GM12878 (cell line): Measurements from ENCODE around the gene PTPRH. TPM values are rescaled to one million over a fixed set of nuclear protein-coding genes. Genes with fewer than 3 reads are reported as not detected.

Experiments
- ATAC-seq: fragments of 200-7000 bp; cut with Tn5 transposase; 3 replicates; pipeline ENCODE4 v1.9.1; 2020; ENCODE audit warnings: mild to moderate bottlenecking, moderate library complexity
- BruUV-seq: library from RNA; stranded (reverse); fragments of 400-500 nt; replicated peaks from 2 replicates; lab custom pipeline; 2021; lab: Mats Ljungman, UMichigan
- CTCF ChIA-PET: fragments of 300-600 bp; sonication (Branson Sonifier 250); formaldehyde crosslinking; extraction: SDS; loops from one replicate; lab custom pipeline; 2021; ENCODE audit warnings: inconsistent platforms; lab: Yijun Ruan, JAX
- POLR2A ChIA-PET: fragments of 350-600 bp; formaldehyde crosslinking; extraction: SDS; loops from one replicate; lab custom pipeline; 2021; ENCODE audit warnings: inconsistent platforms; lab: Charles Lee
- RAD21 ChIA-PET: fragments of 300-600 bp; sonication (Branson Sonifier 250); formaldehyde crosslinking; loops from one replicate; lab custom pipeline; 2023; ENCODE audit warnings: antibody characterized with exemption; ENCODE audit not compliant: unreplicated experiment; lab: Charles Lee
- SMC1A ChIA-PET: fragments of 300-600 bp; sonication (Branson Sonifier 250); formaldehyde crosslinking; loops from one replicate; lab custom pipeline; 2023; ENCODE audit not compliant: unreplicated experiment, uncharacterized antibody; lab: Charles Lee
- DNase-seq: peaks from one replicate; pipeline ENCODE4 v3.0.0-alpha.2; 2011; ENCODE audit warnings: low read depth, low spot score
- FAIRE-seq: peaks from 3 replicates; lab custom pipeline; 2011; peaks lifted over from hg19 to GRCh38; lab: Jason Lieb, UNC
- H2AFZ ChIP-seq: 2 replicates; pipeline ENCODE4 v1.6.0; 2011; ENCODE audit warnings: low read depth, low read length, control low read depth; ENCODE audit not compliant: control insufficient read depth
- H3K27ac ChIP-seq: 2 replicates; pipeline ENCODE4 v1.5.1; 2011; ENCODE audit warnings: control low read depth; ENCODE audit not compliant: control insufficient read depth, insufficient read depth
- H3K27me3 ChIP-seq, 2 experiments: replicated peaks in 1 of 2; 2 replicates each; pipeline versions ENCODE4 v1.6.0 to v1.6.1; 2011; ENCODE audit warnings: low read length in 1 of 2; ENCODE audit not compliant: control insufficient read depth in 2 of 2, insufficient read depth in 2 of 2
- H3K36me3 ChIP-seq, 2 experiments: 2 replicates each; pipeline ENCODE4 v1.5.1; 2011; ENCODE audit warnings: low read length in 1 of 2; ENCODE audit not compliant: control insufficient read depth in 2 of 2, insufficient read depth in 2 of 2
- H3K4me1 ChIP-seq: 2 replicates; pipeline ENCODE4 v1.6.1; 2011; ENCODE audit warnings: mild to moderate bottlenecking, low read length, moderate library complexity, mixed read lengths; ENCODE audit not compliant: control insufficient read depth, insufficient read depth
- H3K4me2 ChIP-seq: 2 replicates; pipeline ENCODE4 v1.6.0; 2011; ENCODE audit warnings: control low read depth; ENCODE audit not compliant: control insufficient read depth, insufficient read depth
- H3K4me3 ChIP-seq: fragments of 200-600 bp; sonication (generic); 2 replicates; pipeline ENCODE4 v1.5.1; 2016
- H3K79me2 ChIP-seq: 2 replicates; pipeline ENCODE4 v1.6.0; 2011; ENCODE audit warnings: low read length; ENCODE audit not compliant: control insufficient read depth, insufficient read depth
- H3K9ac ChIP-seq: 2 replicates; pipeline ENCODE4 v1.8.0; 2011; ENCODE audit warnings: low read length, control low read depth, mixed read lengths; ENCODE audit not compliant: control insufficient read depth, insufficient read depth
- H3K9me3 ChIP-seq: replicated peaks from 3 replicates; pipeline ENCODE4 v1.5.1; 2011; ENCODE audit warnings: mild to moderate bottlenecking, low read length; ENCODE audit not compliant: control insufficient read depth, insufficient read depth
- H4K20me1 ChIP-seq: 2 replicates; pipeline ENCODE4 v1.6.0; 2011; ENCODE audit not compliant: control insufficient read depth, insufficient read depth
- KAT2A ChIP-seq: conservative IDR thresholded peaks from 2 replicates; pipeline ENCODE4 v1.6.1; 2011; ENCODE audit warnings: low read depth, low read length; ENCODE audit not compliant: control insufficient read depth
- TCF12 ChIP-seq: IDR thresholded peaks from 2 replicates; pipeline ENCODE4 v1.6.1; 2011; ENCODE audit warnings: low read depth, mild to moderate bottlenecking, low read length
- ZNF217 ChIP-seq: fragments of 450-650 bp; IDR thresholded peaks from 2 replicates; pipeline ENCODE4 v1.6.1; 2017; ENCODE audit warnings: antibody characterized with exemption, mild to moderate bottlenecking
- WGBS: methylation state at CpG from one replicate; pipeline ENCODE4 v1.1.6; 2016; ENCODE audit warnings: low lambda C conversion rate; ENCODE audit not compliant: insufficient replicate concordance, insufficient coverage; ENCODE audit errors: missing lambda C conversion rate; 5-methylcytosine and 5-hydroxymethylcytosine counted together
- in situ Hi-C: fragments of 300-500 bp; cut with MboI; formaldehyde crosslinking; loops from 9 replicates; pipeline ENCODE4 v1.14.3; 2018; ENCODE audit warnings: mixed read lengths
- intact Hi-C: fragments of 100-400 bp; cut with micrococcal nuclease; formaldehyde crosslinking; loops from one replicate; pipeline ENCODE4 v1.14.2; 2022; ENCODE audit not compliant: unreplicated experiment
- polyA plus RNA-seq, 11 experiments: library from polyadenylated mRNA; depleted of rRNA in 4 of 11; unstranded in 6 of 11; stranded (reverse) in 5 of 11; fragments of >200 nt; fragmentation: Nextera tagmentation in 4 of 11; fragmentation: Illumina TruSeq in 1 of 11; extraction: Ambion mirVana in 4 of 11; extraction: Trizol in 1 of 11; gene quantifications; 1 replicate in 1 of 11; 2 replicates in 10 of 11; pipeline versions ENCODE4 v1.2.1 to v1.2.3, GENCODE V29; 2011 to 2016; ENCODE audit warnings: inconsistent platforms in 2 of 11, missing spikeins in 2 of 11, low read depth in 1 of 11
- total RNA-seq, 4 experiments: library from RNA; depleted of rRNA in 3 of 4; stranded (reverse); fragments of >200 nt in 3 of 4; fragmentation: Illumina TruSeq in 1 of 4; extraction: Trizol in 1 of 4; gene quantifications; 2 replicates each; pipeline versions ENCODE4 v1.2.1 to v1.2.3, GENCODE V29; 2013 to 2021
- TF ChIP-seq, protein P1 (sequence below): IDR thresholded peaks from 2 replicates; pipeline ENCODE4 v1.6.1; 2012; ENCODE audit warnings: low read depth, low read length, improper control_type of control experiment
- TF ChIP-seq, protein P2 (sequence below): fragments of 450-650 bp; IDR thresholded peaks from 2 replicates; pipeline ENCODE4 v1.6.1; 2017; ENCODE audit warnings: mild to moderate bottlenecking, moderate library complexity

The PTPRH gene
- total and polyA plus RNA-seq, 10 of the 15 experiments (the other 5 are each of a cell fraction or from before 2014, with no cell fraction given), result 0.08 TPM; not detected in 9

DNA sequence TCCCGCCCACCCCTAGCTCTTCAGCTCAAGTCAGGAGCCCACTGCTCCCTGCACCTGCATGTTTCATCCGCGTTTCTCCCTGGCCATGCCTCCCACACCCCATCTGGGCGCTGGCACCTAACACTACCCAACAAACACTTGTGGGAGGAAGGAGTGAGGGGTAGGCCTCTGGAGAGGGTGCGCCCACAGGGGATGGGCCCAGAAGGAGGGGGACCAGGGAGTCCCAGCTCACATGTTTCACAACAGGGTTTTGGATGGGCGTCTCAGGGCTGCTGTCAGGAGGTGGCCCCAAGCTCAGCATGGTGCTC lies 31.4 kb upstream of the PTPRH start:
- WGBS, result 99% methylated on average over 6 of the region's 6 CpGs
- ChIA-PET POLR2A (no interaction called here), CTCF (no interaction called here), SMC1A (no interaction called here), RAD21 (no interaction called here)
- H4K20me1 ChIP-seq, result no peaks in the 10 kb centered on the region
- intact Hi-C loops, result no loop called here
- no TSS peak for BruUV-seq
- H3K9ac ChIP-seq, result no peak overlapping the region
- H3K9me3 ChIP-seq, result no peaks in the 10 kb centered on the region
- no peaks in the 10 kb centered on the region for H3K79me2 ChIP-seq
- TF ChIP-seq, protein P1, sequence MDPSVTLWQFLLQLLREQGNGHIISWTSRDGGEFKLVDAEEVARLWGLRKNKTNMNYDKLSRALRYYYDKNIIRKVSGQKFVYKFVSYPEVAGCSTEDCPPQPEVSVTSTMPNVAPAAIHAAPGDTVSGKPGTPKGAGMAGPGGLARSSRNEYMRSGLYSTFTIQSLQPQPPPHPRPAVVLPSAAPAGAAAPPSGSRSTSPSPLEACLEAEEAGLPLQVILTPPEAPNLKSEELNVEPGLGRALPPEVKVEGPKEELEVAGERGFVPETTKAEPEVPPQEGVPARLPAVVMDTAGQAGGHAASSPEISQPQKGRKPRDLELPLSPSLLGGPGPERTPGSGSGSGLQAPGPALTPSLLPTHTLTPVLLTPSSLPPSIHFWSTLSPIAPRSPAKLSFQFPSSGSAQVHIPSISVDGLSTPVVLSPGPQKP, result no peak
- no peak overlapping the region for H3K27ac ChIP-seq
- peaks cover 36 to 70% of the 10 kb centered on the region in 2 experiments for H3K36me3 ChIP-seq
- no peaks in the 10 kb centered on the region for H3K27me3 ChIP-seq
- no peak overlapping the region for H2AFZ ChIP-seq
- in situ Hi-C loops, result no loop called here
- ATAC-seq (no peak), FAIRE-seq (no peak), DNase-seq (no peak)
- no peak overlapping the region for H3K4me2 ChIP-seq
- no peak overlapping the region for H3K4me3 ChIP-seq
- H3K4me1 ChIP-seq, result no peaks in the 10 kb centered on the region

DNA sequence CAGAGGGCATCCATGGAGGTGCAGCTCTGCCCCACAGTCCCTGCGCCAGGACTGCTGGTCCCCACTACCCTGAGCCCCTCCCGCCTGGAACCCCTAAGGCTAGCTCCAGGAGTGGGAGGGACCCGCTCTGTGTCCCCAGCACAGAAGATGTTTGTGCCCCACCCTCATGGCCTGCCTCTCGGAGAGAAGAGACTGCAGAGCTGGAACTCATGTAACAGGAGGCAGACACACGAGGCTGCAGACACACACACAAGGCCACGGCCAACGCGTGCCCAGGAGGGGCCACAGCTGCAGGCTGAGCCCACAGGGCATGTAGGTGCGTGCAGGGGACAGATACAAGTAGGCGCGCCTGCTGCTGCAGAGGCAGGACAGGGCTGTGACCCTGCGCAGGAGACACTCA lies 29.7 kb upstream of the PTPRH start:
- H3K4me2 ChIP-seq, result no peak overlapping the region
- H2AFZ ChIP-seq, result no peak overlapping the region
- TF ChIP-seq KAT2A, result no peak
- no peak for TF ChIP-seq TCF12
- TF ChIP-seq, protein P2, sequence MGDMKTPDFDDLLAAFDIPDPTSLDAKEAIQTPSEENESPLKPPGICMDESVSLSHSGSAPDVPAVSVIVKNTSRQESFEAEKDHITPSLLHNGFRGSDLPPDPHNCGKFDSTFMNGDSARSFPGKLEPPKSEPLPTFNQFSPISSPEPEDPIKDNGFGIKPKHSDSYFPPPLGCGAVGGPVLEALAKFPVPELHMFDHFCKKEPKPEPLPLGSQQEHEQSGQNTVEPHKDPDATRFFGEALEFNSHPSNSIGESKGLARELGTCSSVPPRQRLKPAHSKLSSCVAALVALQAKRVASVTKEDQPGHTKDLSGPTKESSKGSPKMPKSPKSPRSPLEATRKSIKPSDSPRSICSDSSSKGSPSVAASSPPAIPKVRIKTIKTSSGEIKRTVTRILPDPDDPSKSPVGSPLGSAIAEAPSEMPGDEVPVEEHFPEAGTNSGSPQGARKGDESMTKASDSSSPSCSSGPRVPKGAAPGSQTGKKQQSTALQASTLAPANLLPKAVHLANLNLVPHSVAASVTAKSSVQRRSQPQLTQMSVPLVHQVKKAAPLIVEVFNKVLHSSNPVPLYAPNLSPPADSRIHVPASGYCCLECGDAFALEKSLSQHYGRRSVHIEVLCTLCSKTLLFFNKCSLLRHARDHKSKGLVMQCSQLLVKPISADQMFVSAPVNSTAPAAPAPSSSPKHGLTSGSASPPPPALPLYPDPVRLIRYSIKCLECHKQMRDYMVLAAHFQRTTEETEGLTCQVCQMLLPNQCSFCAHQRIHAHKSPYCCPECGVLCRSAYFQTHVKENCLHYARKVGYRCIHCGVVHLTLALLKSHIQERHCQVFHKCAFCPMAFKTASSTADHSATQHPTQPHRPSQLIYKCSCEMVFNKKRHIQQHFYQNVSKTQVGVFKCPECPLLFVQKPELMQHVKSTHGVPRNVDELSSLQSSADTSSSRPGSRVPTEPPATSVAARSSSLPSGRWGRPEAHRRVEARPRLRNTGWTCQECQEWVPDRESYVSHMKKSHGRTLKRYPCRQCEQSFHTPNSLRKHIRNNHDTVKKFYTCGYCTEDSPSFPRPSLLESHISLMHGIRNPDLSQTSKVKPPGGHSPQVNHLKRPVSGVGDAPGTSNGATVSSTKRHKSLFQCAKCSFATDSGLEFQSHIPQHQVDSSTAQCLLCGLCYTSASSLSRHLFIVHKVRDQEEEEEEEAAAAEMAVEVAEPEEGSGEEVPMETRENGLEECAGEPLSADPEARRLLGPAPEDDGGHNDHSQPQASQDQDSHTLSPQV, result no peak
- TF ChIP-seq ZNF217, result no peak
- H3K27ac ChIP-seq, result no peak overlapping the region
- no peaks in the 10 kb centered on the region for H4K20me1 ChIP-seq
- H3K27me3 ChIP-seq, result no peaks in the 10 kb centered on the region
- 100% methylated on average over 10 of the region's 12 CpGs for WGBS
- ATAC-seq (no peak), FAIRE-seq (no peak), DNase-seq (no peak)
- intact Hi-C loops, result no loop called here
- H3K79me2 ChIP-seq, result no peaks in the 10 kb centered on the region
- H3K4me3 ChIP-seq, result no peak overlapping the region
- SMC1A ChIA-PET, result no interaction called here
- BruUV-seq, result no TSS peak
- in situ Hi-C loops, result no loop called here
- no peaks in the 10 kb centered on the region for H3K9me3 ChIP-seq
- CTCF ChIA-PET, result no interaction called here
- RAD21 ChIA-PET, result no interaction called here
- POLR2A ChIA-PET, result no interaction called here
- no peaks in the 10 kb centered on the region for H3K4me1 ChIP-seq
- peaks cover 40 to 57% of the 10 kb centered on the region in 2 experiments for H3K36me3 ChIP-seq
- no peak overlapping the region for H3K9ac ChIP-seq
